PC-3 (cell line): ENCODE results near the gene CNTN4. TPM values are rescaled to one million over a fixed set of nuclear protein-coding genes. Genes with fewer than 3 reads are reported as not detected.

Experiments used
- ATAC-seq: fragments of 200-7000 bp; cut with Tn5 transposase; 2 replicates; pipeline ENCODE4 v1.9.1; 2020; ENCODE audit warnings: mild to moderate bottlenecking, moderate library complexity
- BruUV-seq: library from RNA; stranded (reverse); fragments of 400-500 nt; replicated peaks from 2 replicates; lab custom pipeline; 2021; lab: Mats Ljungman, UMichigan
- CTCF ChIA-PET: fragments of 300-600 bp; sonication (Branson Sonifier 250); formaldehyde crosslinking; loops from one replicate; lab custom pipeline; 2022; ENCODE audit warnings: antibody characterized with exemption; lab: Charles Lee
- POLR2A ChIA-PET: fragments of 300-600 bp; sonication (Branson Sonifier 250); formaldehyde crosslinking; loops from one replicate; lab custom pipeline; 2022; ENCODE audit warnings: antibody characterized with exemption; ENCODE audit not compliant: unreplicated experiment; lab: Charles Lee
- DNase-seq: peaks from one replicate; pipeline ENCODE4 v3.0.0-alpha.2; 2015
- H2AFZ ChIP-seq: fragments of 300-600 bp; sonication (generic); 2 replicates; pipeline ENCODE4 v1.6.0; 2016; ENCODE audit warnings: antibody characterized with exemption, low read length
- H3F3A ChIP-seq: fragments of 300-600 bp; sonication (generic); one replicate; pipeline ENCODE4 v1.6.0; 2017; ENCODE audit warnings: antibody characterized with exemption, low read length, control low read depth, mild to moderate bottlenecking; ENCODE audit not compliant: unreplicated experiment
- H3K27ac ChIP-seq: fragments of 300-600 bp; sonication (generic); 2 replicates; pipeline ENCODE4 v1.5.1; 2016; ENCODE audit warnings: mild to moderate bottlenecking, low read length
- H3K27me3 ChIP-seq: fragments of 300-600 bp; sonication (generic); 2 replicates; pipeline ENCODE4 v1.6.1; 2016; ENCODE audit warnings: low read length, mixed read lengths
- H3K36me3 ChIP-seq: fragments of 300-600 bp; sonication (generic); 2 replicates; pipeline ENCODE4 v1.6.1; 2016; ENCODE audit warnings: low read depth, mixed run types, low read length, mixed read lengths
- H3K4me1 ChIP-seq: fragments of 300-600 bp; sonication (generic); 2 replicates; pipeline ENCODE4 v1.5.1; 2016; ENCODE audit warnings: low read length; ENCODE audit not compliant: insufficient read depth
- H3K4me2 ChIP-seq: fragments of 300-600 bp; sonication (generic); 2 replicates; pipeline ENCODE4 v1.6.0; 2016; ENCODE audit warnings: low read length
- H3K4me3 ChIP-seq: fragments of 300-600 bp; sonication (generic); 2 replicates; pipeline ENCODE4 v1.5.1; 2016; ENCODE audit warnings: mild to moderate bottlenecking, low read length, mixed read lengths
- H3K79me2 ChIP-seq: fragments of 300-600 bp; sonication (generic); 2 replicates; pipeline ENCODE4 v1.6.1; 2017; ENCODE audit warnings: low read length, mixed read lengths
- H3K9ac ChIP-seq: fragments of 300-600 bp; sonication (generic); 2 replicates; pipeline ENCODE4 v1.6.0; 2016; ENCODE audit warnings: mild to moderate bottlenecking, low read length
- H3K9me2 ChIP-seq: fragments of 300-600 bp; sonication (generic); replicated peaks from 2 replicates; pipeline ENCODE4 v1.6.1; 2016; ENCODE audit warnings: mixed run types, low read length, mixed read lengths
- H3K9me3 ChIP-seq: fragments of 300-600 bp; sonication (generic); 2 replicates; pipeline ENCODE4 v1.6.1; 2016; ENCODE audit warnings: low read length, mixed read lengths
- H4K20me1 ChIP-seq: fragments of 300-600 bp; sonication (generic); 2 replicates; pipeline ENCODE4 v1.6.1; 2016; ENCODE audit warnings: low read length, mixed read lengths
- CTCF ChIP-seq: fragments of 300-600 bp; sonication (generic); conservative IDR thresholded peaks from 2 replicates; pipeline ENCODE4 v1.5.1; 2017; ENCODE audit warnings: antibody characterized with exemption, low read depth, mild to moderate bottlenecking, low read length
- EZH2 ChIP-seq: fragments of 300-600 bp; sonication (generic); IDR thresholded peaks from one replicate; pipeline ENCODE4 v1.6.1; 2017; ENCODE audit warnings: antibody characterized with exemption, mild to moderate bottlenecking, low read length; ENCODE audit not compliant: unreplicated experiment
- EZH2phosphoT487 ChIP-seq: fragments of 300-600 bp; sonication (generic); IDR thresholded peaks from 2 replicates; pipeline ENCODE4 v1.6.1; 2018; ENCODE audit warnings: mild to moderate bottlenecking, antibody characterized with exemption, low read length, borderline replicate concordance
- intact Hi-C: fragments of 100-400 bp; cut with micrococcal nuclease; formaldehyde crosslinking; loops from 2 replicates; pipeline ENCODE4 v1.9.0; 2023
- total RNA-seq: library from RNA; depleted of rRNA; stranded (reverse); fragments of >200 nt; gene quantifications from 2 replicates; pipeline ENCODE4 v1.2.3, GENCODE V29; 2014

The CNTN4 gene
- total RNA-seq, 1 experiment from 2014 or later = not detected

GRCh38 chr3:2372306-2372705 lies 273.6 kb downstream of the CNTN4 start:
- Histone ChIP-seq H3K4me2 (no peak overlapping the region), H3K27me3 (no peaks in the 10 kb centered on the region), H4K20me1 (no peaks in the 10 kb centered on the region), H3K9me2 (no peaks in the 10 kb centered on the region), H3F3A (no peaks in the 10 kb centered on the region), H3K79me2 (no peaks in the 10 kb centered on the region), H3K36me3 (no peaks in the 10 kb centered on the region), H3K9ac (no peak overlapping the region), H2AFZ (no peak overlapping the region), H3K4me1 (no peaks in the 10 kb centered on the region), H3K4me3 (no peak overlapping the region), H3K27ac (no peak overlapping the region), H3K9me3 (peaks cover 14% of the 10 kb centered on the region; the same call in 1 of the 2 replicates)
- no TSS peak for BruUV-seq
- CTCF ChIA-PET = no interaction called here
- no peak for DNase-seq
- no peak for ATAC-seq
- TF ChIP-seq EZH2phosphoT487 (no peak), CTCF (no peak), EZH2 (no peak)
- POLR2A ChIA-PET = no interaction called here
- intact Hi-C loops = no loop called here

GRCh38 chr3:2375376-2375775 lies 276.7 kb downstream of the CNTN4 start:
- H2AFZ ChIP-seq = no peak overlapping the region
- H3K27ac ChIP-seq = no peak overlapping the region
- H3F3A ChIP-seq = no peaks in the 10 kb centered on the region
- ATAC-seq = no peak
- H3K36me3 ChIP-seq = no peaks in the 10 kb centered on the region
- H4K20me1 ChIP-seq = no peaks in the 10 kb centered on the region
- H3K79me2 ChIP-seq = no peaks in the 10 kb centered on the region
- H3K4me2 ChIP-seq = no peak overlapping the region
- ChIA-PET CTCF (no interaction called here), POLR2A (no interaction called here)
- no peaks in the 10 kb centered on the region for H3K9me2 ChIP-seq
- no peak overlapping the region for H3K4me3 ChIP-seq
- DNase-seq = no peak
- intact Hi-C loops = no loop called here
- peaks cover 14% of the 10 kb centered on the region; the same call in 1 of the 2 replicates for H3K9me3 ChIP-seq
- no peaks in the 10 kb centered on the region for H3K4me1 ChIP-seq
- no TSS peak for BruUV-seq
- H3K9ac ChIP-seq = no peak overlapping the region
- no peak for TF ChIP-seq CTCF
- no peak for TF ChIP-seq EZH2phosphoT487
- no peak for TF ChIP-seq EZH2
- H3K27me3 ChIP-seq = no peaks in the 10 kb centered on the region

GRCh38 chr3:2377281-2377680 lies 278.6 kb downstream of the CNTN4 start:
- Histone ChIP-seq H3K27ac (no peak overlapping the region), H3K9me2 (no peaks in the 10 kb centered on the region), H3K4me1 (no peaks in the 10 kb centered on the region), H3K36me3 (no peaks in the 10 kb centered on the region), H3K4me2 (no peak overlapping the region), H3F3A (no peaks in the 10 kb centered on the region), H3K27me3 (no peaks in the 10 kb centered on the region), H2AFZ (no peak overlapping the region), H4K20me1 (no peaks in the 10 kb centered on the region), H3K4me3 (no peak overlapping the region), H3K79me2 (no peaks in the 10 kb centered on the region), H3K9ac (no peak overlapping the region), H3K9me3 (peaks cover 10% of the 10 kb centered on the region; the same call in 1 of the 2 replicates)
- DNase-seq (no peak), ATAC-seq (no peak)
- ChIA-PET CTCF (no interaction called here), POLR2A (no interaction called here)
- no TSS peak for BruUV-seq
- TF ChIP-seq EZH2phosphoT487 = no peak
- intact Hi-C loops = no loop called here
